Mesenchymal stem cell (in vitro differentiated cells and primary cell): Measurements from ENCODE around the gene ECEL1.

Experiments used
- DNase-seq: peaks from one replicate; pipeline ENCODE4 v3.0.0-alpha.2; 2013
- H2AFZ ChIP-seq: one replicate; pipeline ENCODE4 v1.6.1; 2013; ENCODE audit warnings: low read depth, mild to moderate bottlenecking, control low read depth, inconsistent platforms, low read length, moderate library complexity
- H2AK5ac ChIP-seq: 2 replicates; pipeline ENCODE4 v1.6.1; 2013; ENCODE audit warnings: low read length, moderate library complexity, mild to moderate bottlenecking, inconsistent platforms; ENCODE audit not compliant: severe bottlenecking
- H2BK120ac ChIP-seq: one replicate; pipeline ENCODE4 v1.6.1; 2013; ENCODE audit warnings: low read depth, mild to moderate bottlenecking, inconsistent platforms, low read length, moderate library complexity
- H2BK12ac ChIP-seq, 2 experiments: one replicate each; pipeline ENCODE4 v1.6.1; 2013; ENCODE audit warnings: inconsistent platforms in 2 of 2, low read length in 2 of 2, mild to moderate bottlenecking in 2 of 2, moderate library complexity in 2 of 2, control low read depth in 1 of 2
- H2BK15ac ChIP-seq: one replicate; pipeline ENCODE4 v1.6.1; 2013; ENCODE audit warnings: mild to moderate bottlenecking, low read depth, inconsistent platforms; ENCODE audit not compliant: poor library complexity, severe bottlenecking
- H2BK5ac ChIP-seq: 2 replicates; pipeline ENCODE4 v1.6.1; 2013; ENCODE audit warnings: low read depth, mild to moderate bottlenecking, low read length, control low read depth, inconsistent platforms; ENCODE audit not compliant: poor library complexity, severe bottlenecking
- H3K14ac ChIP-seq, 2 experiments: one replicate each; pipeline ENCODE4 v1.6.1; 2013; ENCODE audit warnings: inconsistent platforms in 2 of 2, low read length in 2 of 2, control low read depth in 1 of 2, mild to moderate bottlenecking in 1 of 2, moderate library complexity in 1 of 2
- H3K18ac ChIP-seq, 2 experiments: one replicate each; pipeline ENCODE4 v1.6.1; 2013; ENCODE audit warnings: inconsistent platforms in 2 of 2, low read length in 2 of 2, control low read depth in 1 of 2, low read depth in 1 of 2, mild to moderate bottlenecking in 1 of 2
- H3K23ac ChIP-seq, 2 experiments: one replicate each; pipeline ENCODE4 v1.6.1; 2013; ENCODE audit warnings: inconsistent platforms in 2 of 2, low read length in 2 of 2, mild to moderate bottlenecking in 2 of 2, moderate library complexity in 2 of 2, control low read depth in 1 of 2
- H3K27ac ChIP-seq: 2 replicates; pipeline ENCODE4 v1.5.1; 2013; ENCODE audit warnings: mild to moderate bottlenecking, moderate library complexity, low read length, control low read depth, inconsistent platforms; ENCODE audit not compliant: poor library complexity, severe bottlenecking
- H3K27me3 ChIP-seq, 2 experiments: 2 replicates each; pipeline versions ENCODE4 v1.6.1 to v1.7.0; 2013; ENCODE audit warnings: low read length in 2 of 2, mild to moderate bottlenecking in 2 of 2, moderate library complexity in 2 of 2, control low read depth in 1 of 2, inconsistent platforms in 1 of 2; ENCODE audit not compliant: control insufficient read depth in 1 of 2, insufficient read depth in 1 of 2
- H3K36me3 ChIP-seq, 2 experiments: 2 replicates each; pipeline versions ENCODE4 v1.6.1 to v1.7.0; 2013; ENCODE audit warnings: low read length in 2 of 2, control low read depth in 1 of 2, inconsistent platforms in 1 of 2, low read depth in 1 of 2, mild to moderate bottlenecking in 1 of 2; ENCODE audit not compliant: insufficient read depth in 2 of 2, control insufficient read depth in 1 of 2
- H3K4ac ChIP-seq, 2 experiments: one replicate each; pipeline ENCODE4 v1.6.1; 2013; ENCODE audit warnings: inconsistent platforms in 2 of 2, low read length in 2 of 2, mild to moderate bottlenecking in 2 of 2, moderate library complexity in 2 of 2, control low read depth in 1 of 2, low read depth in 1 of 2
- H3K4me1 ChIP-seq: 2 replicates; pipeline ENCODE4 v1.6.1; 2013; ENCODE audit warnings: low read depth, low read length, control low read depth; ENCODE audit not compliant: control insufficient read depth, insufficient read depth
- H3K4me2 ChIP-seq: 2 replicates; pipeline ENCODE4 v1.6.1; 2013; ENCODE audit warnings: low read length, mild to moderate bottlenecking, inconsistent platforms; ENCODE audit not compliant: poor library complexity, severe bottlenecking
- H3K4me3 ChIP-seq, 2 experiments: 2 replicates each; pipeline versions ENCODE4 v1.5.1 to v1.7.0; 2013; ENCODE audit warnings: low read length in 2 of 2, mild to moderate bottlenecking in 2 of 2, control low read depth in 1 of 2, low read depth in 1 of 2; ENCODE audit not compliant: insufficient read depth in 1 of 2
- H3K79me1 ChIP-seq: replicated peaks from 2 replicates; pipeline ENCODE4 v1.6.1; 2013; ENCODE audit warnings: mild to moderate bottlenecking, control low read depth, low read length, inconsistent platforms; ENCODE audit not compliant: poor library complexity, severe bottlenecking
- H3K9ac ChIP-seq: 2 replicates; pipeline ENCODE4 v1.7.0; 2013; ENCODE audit warnings: mild to moderate bottlenecking, low read length, moderate library complexity
- H3K9me3 ChIP-seq: 2 replicates; pipeline ENCODE4 v1.7.0; 2013; ENCODE audit warnings: mild to moderate bottlenecking, low read length; ENCODE audit not compliant: control insufficient read depth
- H4K8ac ChIP-seq: one replicate; pipeline ENCODE4 v1.6.1; 2013; ENCODE audit warnings: inconsistent platforms, mild to moderate bottlenecking, low read length, moderate library complexity
- H4K91ac ChIP-seq: one replicate; pipeline ENCODE4 v1.6.1; 2013; ENCODE audit warnings: mild to moderate bottlenecking, low read length, inconsistent platforms
- WGBS: methylation state at CpG from one replicate; pipeline ENCODE4 v1.1.7; 2013; ENCODE audit warnings: mixed read lengths; 5-methylcytosine and 5-hydroxymethylcytosine counted together

The ECEL1 gene

GRCh38 chr2:232438951-232439757 lies 48.5 kb downstream of the ECEL1 start:
- 89% methylated on average over 18 of the region's 22 CpGs for WGBS
- Histone ChIP-seq H3K27ac (no peak overlapping the region), H2BK15ac (no peak overlapping the region), H3K79me1 (no peaks in the 10 kb centered on the region), H3K18ac (no peak overlapping the region), H3K14ac (no peak overlapping the region), H4K8ac (no peak overlapping the region), H3K9me3 (no peaks in the 10 kb centered on the region), H3K27me3 (peaks cover 51 to 54% of the 10 kb centered on the region in 2 experiments), H2BK5ac (no peak overlapping the region), H3K4ac (no peak overlapping the region), H3K4me2 (no peak overlapping the region), H3K9ac (no peak overlapping the region), H3K36me3 (no peaks in the 10 kb centered on the region), H3K23ac (no peak overlapping the region), H2AK5ac (no peak overlapping the region), H2BK12ac (no peak overlapping the region), H3K4me1 (peaks cover 6% of the 10 kb centered on the region), H2AFZ (no peak overlapping the region), H4K91ac (no peak overlapping the region), H2BK120ac (no peak overlapping the region), H3K4me3 (no peak overlapping the region)
- DNase-seq: peak; percentile 12

DNA sequence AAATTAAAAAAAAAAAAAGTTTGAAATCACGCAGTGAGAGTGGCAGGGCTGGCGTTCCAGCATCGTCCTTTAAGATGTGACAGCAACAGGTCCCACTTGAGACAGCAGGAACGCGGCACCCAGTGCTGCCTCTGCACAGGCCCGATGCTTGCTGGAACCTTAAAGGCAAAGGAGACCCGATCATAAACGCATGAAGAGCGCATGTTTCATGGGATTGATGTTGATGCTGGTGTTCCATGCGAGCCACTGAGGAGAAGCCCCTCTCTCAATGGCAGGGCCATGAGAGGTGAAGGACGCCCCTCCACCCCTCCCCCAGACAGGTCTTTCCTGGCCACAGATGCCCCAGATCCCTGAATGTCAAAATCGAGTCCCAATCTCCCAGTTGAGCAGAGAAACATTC lies 49.5 kb downstream of the ECEL1 start:
- H2AFZ ChIP-seq: no peak overlapping the region
- no peak overlapping the region for H4K91ac ChIP-seq
- no peak overlapping the region for H3K9ac ChIP-seq
- no peak overlapping the region for H3K18ac ChIP-seq
- no peaks in the 10 kb centered on the region for H3K79me1 ChIP-seq
- no peak overlapping the region for H3K14ac ChIP-seq
- H3K36me3 ChIP-seq: no peaks in the 10 kb centered on the region
- H3K4ac ChIP-seq: no peak overlapping the region
- no peak overlapping the region for H3K4me3 ChIP-seq
- H2AK5ac ChIP-seq: no peak overlapping the region
- no peak overlapping the region for H2BK120ac ChIP-seq
- H3K27ac ChIP-seq: no peak overlapping the region
- no peak overlapping the region for H2BK12ac ChIP-seq
- DNase-seq: no peak
- no peaks in the 10 kb centered on the region for H3K9me3 ChIP-seq
- 82% methylated on average over 12 of the region's 12 CpGs for WGBS
- H3K4me1 ChIP-seq: peaks cover 4% of the 10 kb centered on the region
- H3K27me3 ChIP-seq: peaks cover 51 to 56% of the 10 kb centered on the region in 2 experiments
- H4K8ac ChIP-seq: no peak overlapping the region
- no peak overlapping the region for H3K23ac ChIP-seq
- H2BK15ac ChIP-seq: no peak overlapping the region
- H3K4me2 ChIP-seq: no peak overlapping the region
- no peak overlapping the region for H2BK5ac ChIP-seq

- Histone ChIP-seq H3K4me3 (no peak overlapping the region), H3K4me1 (peaks cover 4% of the 10 kb centered on the region), H2BK15ac (no peak overlapping the region), H4K91ac (no peak overlapping the region), H3K79me1 (no peaks in the 10 kb centered on the region), H3K9ac (no peak overlapping the region), H2AFZ (no peak overlapping the region), H3K27ac (no peak overlapping the region), H2BK12ac (no peak overlapping the region), H3K14ac (no peak overlapping the region), H3K23ac (no peak overlapping the region), H3K4me2 (no peak overlapping the region), H3K27me3 (peaks cover 51 to 60% of the 10 kb centered on the region in 2 experiments), H3K36me3 (no peaks in the 10 kb centered on the region), H2BK5ac (no peak overlapping the region), H3K4ac (no peak overlapping the region), H2AK5ac (no peak overlapping the region), H2BK120ac (no peak overlapping the region), H4K8ac (no peak overlapping the region), H3K9me3 (no peaks in the 10 kb centered on the region), H3K18ac (no peak overlapping the region)
- DNase-seq: no peak
- 87% methylated on average over 12 of the region's 12 CpGs for WGBS
Observed at GRCh38 chr2:232437195-232437571, 50.5 kb downstream of the ECEL1 start.

- Histone ChIP-seq H3K4ac (no peak overlapping the region), H3K4me1 (peaks cover 4% of the 10 kb centered on the region), H3K4me2 (no peak overlapping the region), H3K27me3 (peaks cover 53 to 65% of the 10 kb centered on the region in 2 experiments), H3K23ac (no peak overlapping the region), H3K14ac (no peak overlapping the region), H3K79me1 (no peaks in the 10 kb centered on the region), H2AK5ac (no peak overlapping the region), H3K27ac (no peak overlapping the region), H2BK5ac (no peak overlapping the region), H3K9me3 (no peaks in the 10 kb centered on the region), H3K36me3 (no peaks in the 10 kb centered on the region), H3K4me3 (no peak overlapping the region), H2AFZ (no peak overlapping the region), H4K91ac (no peak overlapping the region), H2BK12ac (no peak overlapping the region), H2BK120ac (no peak overlapping the region), H4K8ac (no peak overlapping the region), H2BK15ac (no peak overlapping the region), H3K18ac (no peak overlapping the region), H3K9ac (no peak overlapping the region)
- 88% methylated on average over 12 of the region's 15 CpGs for WGBS
- DNase-seq: no peak
Observed at GRCh38 chr2:232436381-232437194, 51.0 kb downstream of the ECEL1 start.
